ENCODE data around the gene SLC35C1.

- TF ChIP-seq CTCF (conservative IDR thresholded peaks at IDR 0.05) (no peak), ZFX (IDR thresholded peaks at IDR 0.05) (no peak)
These were observed 34.3 kb downstream of the SLC35C1 start for GRCh38 chr11:45839204-45839603.

Measured in C4-2B (cell line).